Spleen (tissue), 7 donors: ENCODE data around the gene CRP.

Experiments
- CTCF ChIP-seq, 11 experiments: fragments of 200-600 bp in 7 of 11; fragments of 450-650 bp in 4 of 11; sonication (generic) in 4 of 11; IDR thresholded peaks in 8 of 11; conservative IDR thresholded peaks in 3 of 11; 1 replicate in 7 of 11; 2 replicates in 4 of 11; pipeline versions ENCODE4 v1.4.0 to v1.8.0; 2016 to 2021; ENCODE audit warnings: antibody characterized with exemption in 11 of 11, inconsistent platforms in 4 of 11, mild to moderate bottlenecking in 1 of 11
- POLR2A ChIP-seq, 3 donors: fragments of 450-650 bp; IDR thresholded peaks; one replicate each; pipeline ENCODE4 v1.5.1; 2017; ENCODE audit warnings: antibody characterized with exemption in 3 of 3, mild to moderate bottlenecking in 1 of 3
- POLR2AphosphoS5 ChIP-seq, 3 donors: sonication (generic); formaldehyde crosslinking; IDR thresholded peaks; one replicate each; pipeline ENCODE4 v1.5.1; 2017; ENCODE audit warnings: antibody characterized with exemption in 3 of 3
- donor health status: DM: no; HTN: no; CAD: no; lungs with moderate emphysema.
- donor health status: DM: no; HTN: no; CAD: no.
- donor health status: DM: no; HTN: no; CAD: no.

- TF ChIP-seq CTCF (IDR thresholded peaks at IDR 0.05 in 8 of 11, conservative IDR thresholded peaks at IDR 0.05 in 3 of 11) (no peak), POLR2AphosphoS5 (IDR thresholded peaks at IDR 0.05) (no peak), POLR2A (IDR thresholded peaks at IDR 0.05) (no peak)
These were observed 8.5 kb downstream of the CRP start for GRCh38 chr1:159705904-159706256.
